Tibial nerve (tissue), 4 donors: ENCODE measurements around the gene RNF183.

Source experiments
- CTCF ChIP-seq, 5 experiments: fragments of 200-600 bp in 3 of 5; fragments of 450-650 bp in 2 of 5; sonication (generic) in 3 of 5; IDR thresholded peaks; one replicate each; pipeline ENCODE4 v1.5.1; 2016 to 2019; ENCODE audit warnings: antibody characterized with exemption in 5 of 5, mild to moderate bottlenecking in 3 of 5, moderate library complexity in 2 of 5
- EP300 ChIP-seq, 2 donors: sonication (generic); formaldehyde crosslinking; IDR thresholded peaks; one replicate each; pipeline ENCODE4 v1.6.1; 2017; ENCODE audit warnings: antibody characterized with exemption in 2 of 2, mild to moderate bottlenecking in 1 of 2
- POLR2A ChIP-seq, 2 donors: fragments of 450-650 bp; IDR thresholded peaks; one replicate each; pipeline ENCODE4 v1.6.1; 2017; ENCODE audit warnings: antibody characterized with exemption in 2 of 2, mild to moderate bottlenecking in 2 of 2, moderate library complexity in 2 of 2

- TF ChIP-seq CTCF (IDR thresholded peaks at IDR 0.05) (no peak), POLR2A (IDR thresholded peaks at IDR 0.05) (no peak), EP300 (IDR thresholded peaks at IDR 0.05) (no peak)
Measured at GRCh38 chr9:113348437-113348836, 45.3 kb upstream of the RNF183 start.
